Endothelial cell of umbilical vein (primary cell): Measurements from ENCODE around the gene NEO1. TPM values are rescaled to one million over a fixed set of nuclear protein-coding genes. Genes with fewer than 3 reads are reported as not detected.

Source experiments
- BruUV-seq: library from RNA; stranded (reverse); fragments of 400-500 nt; replicated peaks from 2 replicates; lab custom pipeline; 2021; lab: Mats Ljungman, UMichigan
- CTCF ChIA-PET: fragments of 300-600, 350-600 bp; sonication (Branson Sonifier 250); formaldehyde crosslinking; loops from one replicate; lab custom pipeline; 2021; ENCODE audit warnings: antibody characterized with exemption, inconsistent platforms; lab: Charles Lee
- POLR2A ChIA-PET: fragments of 300-600, 350-600 bp; sonication (Branson Sonifier 250); formaldehyde crosslinking; loops from one replicate; lab custom pipeline; 2021; ENCODE audit warnings: antibody characterized with exemption, inconsistent platforms; lab: Charles Lee
- DNase-seq: peaks from one replicate; pipeline ENCODE4 v3.0.0-alpha.2; 2011; ENCODE audit warnings: low read depth, low spot score
- FAIRE-seq: peaks from 2 replicates; lab custom pipeline; 2011; peaks lifted over from hg19 to GRCh38; lab: Jason Lieb, UNC
- H2AFZ ChIP-seq: 2 replicates; pipeline ENCODE4 v1.6.0; 2012; ENCODE audit warnings: low read depth, low read length, control low read depth, inconsistent platforms
- H3K27ac ChIP-seq: 2 replicates; pipeline ENCODE4 v1.5.1; 2011; ENCODE audit warnings: low read depth, mild to moderate bottlenecking, control low read depth, low read length, moderate library complexity; ENCODE audit not compliant: insufficient read depth
- H3K27me3 ChIP-seq, 2 experiments: 2 replicates each; pipeline versions ENCODE4 v1.6.0 to v1.6.1; 2011; ENCODE audit warnings: low read length in 2 of 2, mixed read lengths in 1 of 2; ENCODE audit not compliant: control insufficient read depth in 2 of 2, insufficient read depth in 2 of 2
- H3K36me3 ChIP-seq, 2 experiments: 2 replicates in 1 of 2; 3 replicates in 1 of 2; pipeline ENCODE4 v1.5.1; 2011; ENCODE audit warnings: low read length in 2 of 2, mild to moderate bottlenecking in 1 of 2, moderate library complexity in 1 of 2; ENCODE audit not compliant: control insufficient read depth in 2 of 2, insufficient read depth in 2 of 2; ENCODE audit errors: extremely low read depth in 1 of 2
- H3K4me1 ChIP-seq: 3 replicates; pipeline ENCODE4 v1.5.1; 2011; ENCODE audit warnings: mild to moderate bottlenecking, low read length; ENCODE audit not compliant: control insufficient read depth, insufficient read depth; ENCODE audit errors: extremely low read depth
- H3K4me2 ChIP-seq: 2 replicates; pipeline ENCODE4 v1.6.1; 2011; ENCODE audit warnings: low read length, control low read depth, mixed read lengths; ENCODE audit not compliant: insufficient read depth
- H3K4me3 ChIP-seq, 3 experiments: fragments of 200-600 bp in 1 of 3; sonication (generic), shearing (Covaris generic) in 1 of 3; replicated peaks in 1 of 3; 2 replicates each; pipeline ENCODE4 v1.5.1; 2011 to 2016; ENCODE audit warnings: control low read depth in 3 of 3, low read length in 3 of 3, mild to moderate bottlenecking in 2 of 3, inconsistent platforms in 1 of 3, low read depth in 1 of 3, moderate library complexity in 1 of 3; ENCODE audit not compliant: insufficient read depth in 1 of 3
- H3K79me2 ChIP-seq: 2 replicates; pipeline ENCODE4 v1.6.0; 2012; ENCODE audit warnings: low read length, inconsistent platforms; ENCODE audit not compliant: control insufficient read depth, insufficient read depth
- H3K9ac ChIP-seq: replicated peaks from 2 replicates; pipeline ENCODE3; 2011; ENCODE audit warnings: low read length, control low read depth; ENCODE audit not compliant: insufficient read depth; ENCODE audit errors: extremely low read depth
- H3K9me1 ChIP-seq: replicated peaks from 3 replicates; pipeline ENCODE4 v1.6.0; 2011; ENCODE audit warnings: mild to moderate bottlenecking, low read length; ENCODE audit not compliant: control insufficient read depth, insufficient read depth; ENCODE audit errors: extremely low read depth
- H3K9me3 ChIP-seq: replicated peaks from 2 replicates; pipeline ENCODE4 v1.5.1; 2012; ENCODE audit warnings: low read length, inconsistent platforms; ENCODE audit not compliant: control insufficient read depth, insufficient read depth
- H4K20me1 ChIP-seq: replicated peaks from 2 replicates; pipeline ENCODE3; 2011; ENCODE audit warnings: mild to moderate bottlenecking, low read length; ENCODE audit not compliant: control insufficient read depth, insufficient read depth; ENCODE audit errors: extremely low read depth
- CTCF ChIP-seq, 2 donors: IDR thresholded peaks; 1 replicate in 1 of 2; 2 replicates in 1 of 2; pipeline ENCODE4 v1.5.1; 2011; ENCODE audit warnings: low read length in 2 of 2, mild to moderate bottlenecking in 2 of 2, moderate library complexity in 2 of 2, control low read depth in 1 of 2, inconsistent platforms in 1 of 2, low read depth in 1 of 2; ENCODE audit not compliant: insufficient read depth in 1 of 2; ENCODE audit errors: extremely low read depth in 1 of 2
- EZH2 ChIP-seq: IDR thresholded peaks from 2 replicates; pipeline ENCODE4 v1.6.1; 2012; ENCODE audit warnings: borderline replicate concordance, low read depth, mild to moderate bottlenecking, moderate library complexity, low read length, inconsistent platforms; ENCODE audit not compliant: severe bottlenecking
- FOS ChIP-seq: IDR thresholded peaks from 2 replicates; pipeline ENCODE4 v1.6.1; 2011; ENCODE audit warnings: mild to moderate bottlenecking, low read length, moderate library complexity, borderline replicate concordance; ENCODE audit not compliant: insufficient read depth
- GATA2 ChIP-seq: IDR thresholded peaks from 2 replicates; pipeline ENCODE4 v1.7.0; 2011; ENCODE audit warnings: low read depth, mild to moderate bottlenecking, moderate library complexity, mixed read lengths, low read length; ENCODE audit not compliant: insufficient read length, insufficient read depth
- JUN ChIP-seq: IDR thresholded peaks from 2 replicates; pipeline ENCODE4 v1.6.1; 2011; ENCODE audit warnings: borderline replicate concordance, low read depth; ENCODE audit not compliant: insufficient read length, insufficient read depth
- MYC ChIP-seq: IDR thresholded peaks from one replicate; pipeline ENCODE4 v1.6.1; 2011; ENCODE audit warnings: mild to moderate bottlenecking, low read depth, low read length
- POLR2A ChIP-seq: IDR thresholded peaks from 2 replicates; pipeline ENCODE4 v1.6.1; 2012; ENCODE audit warnings: low read depth, mild to moderate bottlenecking, control low read depth, low read length
- POLR2AphosphoS5 ChIP-seq: IDR thresholded peaks from 2 replicates; pipeline ENCODE4 v1.6.1; 2012; ENCODE audit warnings: low read depth, mild to moderate bottlenecking, control low read depth, low read length, moderate library complexity; ENCODE audit not compliant: insufficient read depth
- dilution Hi-C: fragments of 300-500 bp; cut with MboI; formaldehyde crosslinking; loops from one replicate; pipeline ENCODE4 v1.15.0; 2019; ENCODE audit warnings: low sequenced_read_pairs; ENCODE audit not compliant: extremely low pct_ligation_motif_present
- intact Hi-C: fragments of 100-400 bp; cut with micrococcal nuclease; formaldehyde crosslinking; loops from one replicate; pipeline ENCODE4 v1.10.0; 2022
- polyA plus RNA-seq, 4 experiments: library from polyadenylated mRNA; depleted of rRNA in 3 of 4; stranded (reverse) in 3 of 4; unstranded in 1 of 4; fragments of >200 nt; gene quantifications; 2 replicates each; pipeline versions ENCODE4 v1.2.1 to v1.2.3, GENCODE V29; 2011 to 2012; ENCODE audit warnings: missing spikeins in 1 of 4
- total RNA-seq: library from RNA; stranded (reverse); gene quantifications from 2 replicates; pipeline ENCODE4 v1.2.3, GENCODE V29; 2021
- TF ChIP-seq, protein P1 (sequence below): IDR thresholded peaks from 2 replicates; pipeline ENCODE4 v1.6.1; 2011; ENCODE audit not compliant: insufficient read depth, insufficient read length

The NEO1 gene
- total and polyA plus RNA-seq, 2 donors (not counting 3 experiments of a cell fraction or from before 2014, with no cell fraction given): 0.12 to 0.35 TPM

- H2AFZ ChIP-seq: no peak overlapping the region
- no peaks in the 10 kb centered on the region for H3K79me2 ChIP-seq
- no TSS peak for BruUV-seq
- no peaks in the 10 kb centered on the region for H3K4me1 ChIP-seq
- H3K36me3 ChIP-seq: no peaks in the 10 kb centered on the region
- DNase-seq (no peak), FAIRE-seq (no peak)
- no peaks in the 10 kb centered on the region for H4K20me1 ChIP-seq
- ChIA-PET CTCF (no interaction called here), POLR2A (no interaction called here)
- no peaks in the 10 kb centered on the region for H3K9me1 ChIP-seq
- no peak overlapping the region for H3K4me3 ChIP-seq
- TF ChIP-seq JUN (no peak), CTCF (IDR thresholded peaks at IDR 0.05; ENCODE audit: extremely low read depth in 1 of 2, insufficient read depth in 1 of 2, low read depth in 1 of 2, low read length in 2 of 2) (no peak), MYC (no peak)
- H3K27ac ChIP-seq: no peak overlapping the region
- H3K9me3 ChIP-seq: no peaks in the 10 kb centered on the region
- intact Hi-C loops (no loop called here), dilution Hi-C loops (no loop called here)
- no peak overlapping the region for H3K4me2 ChIP-seq
- H3K27me3 ChIP-seq: no peaks in the 10 kb centered on the region
- no peak overlapping the region for H3K9ac ChIP-seq
Measured at GRCh38 chr15:73146419-73146818, 94.2 kb downstream of the NEO1 start.

GRCh38 chr15:73150831-73151230 lies 98.6 kb downstream of the NEO1 start:
- CTCF ChIA-PET: interaction anchor here (1.1 to 1.3 kb wide), 2 partner anchors 12 to 23 kb away, joined by 3 read pairs; no protein-coding TSS in a partner anchor
- no peaks in the 10 kb centered on the region for H4K20me1 ChIP-seq
- dilution Hi-C loops: no loop called here

More at GRCh38 chr15:73150831-73151230, 98.6 kb downstream of the NEO1 start:
- Histone ChIP-seq H3K27me3 (no peaks in the 10 kb centered on the region), H3K4me1 (no peaks in the 10 kb centered on the region), H3K4me3 (no peak overlapping the region), H3K36me3 (no peaks in the 10 kb centered on the region), H3K4me2 (no peak overlapping the region), H3K9me3 (no peaks in the 10 kb centered on the region), H3K79me2 (no peaks in the 10 kb centered on the region), H3K9me1 (no peaks in the 10 kb centered on the region), H3K9ac (no peak overlapping the region), H2AFZ (no peak overlapping the region), H3K27ac (no peak overlapping the region)
- BruUV-seq: no TSS peak
- DNase-seq (no peak), FAIRE-seq (no peak)
- POLR2A ChIA-PET: no interaction called here
- intact Hi-C loops: no loop called here
- no peak for TF ChIP-seq FOS
- no peak for TF ChIP-seq JUN
- no peak for TF ChIP-seq GATA2
- TF ChIP-seq POLR2A: no peak
- TF ChIP-seq, protein P1, sequence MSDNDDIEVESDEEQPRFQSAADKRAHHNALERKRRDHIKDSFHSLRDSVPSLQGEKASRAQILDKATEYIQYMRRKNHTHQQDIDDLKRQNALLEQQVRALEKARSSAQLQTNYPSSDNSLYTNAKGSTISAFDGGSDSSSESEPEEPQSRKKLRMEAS: no peak
- no peak for TF ChIP-seq CTCF (IDR thresholded peaks at IDR 0.05; ENCODE audit: extremely low read depth in 1 of 2, insufficient read depth in 1 of 2, low read depth in 1 of 2, low read length in 2 of 2)
- TF ChIP-seq POLR2AphosphoS5: no peak
- TF ChIP-seq MYC: no peak
- TF ChIP-seq EZH2: no peak
